Central memory CD8-positive, alpha-beta T cell (primary cell): ENCODE measurements around the gene AHNAK.

Experiments
- ATAC-seq: fragments of 150-1000 bp; cut with Tn5 transposase; replicated peaks from 2 replicates; pipeline ENCODE4 v1.10.0; 2022; ENCODE audit warnings: mild to moderate bottlenecking, moderate FRiP score, moderate number of reproducible peaks; ENCODE audit not compliant: poor library complexity, severe bottlenecking; ENCODE audit errors: extremely low read depth
- DNase-seq, 2 donors: peaks; one replicate each; pipeline ENCODE4 v3.0.0; 2021; ENCODE audit warnings: low spot score in 2 of 2
- H3K27ac Mint-ChIP-seq: one replicate; pipeline ENCODE4 v1.8.0; 2022; ENCODE audit warnings: low read depth, mild to moderate bottlenecking, moderate library complexity, mixed read lengths
- H3K27me3 Mint-ChIP-seq: one replicate; pipeline ENCODE4 v1.8.0; 2022; ENCODE audit warnings: mixed read lengths
- H3K36me3 Mint-ChIP-seq: one replicate; pipeline ENCODE4 v1.8.0; 2022; ENCODE audit warnings: mild to moderate bottlenecking, moderate library complexity, mixed read lengths; ENCODE audit not compliant: insufficient read depth
- H3K4me1 Mint-ChIP-seq: one replicate; pipeline ENCODE4 v1.8.0; 2022; ENCODE audit warnings: mixed read lengths
- H3K4me3 Mint-ChIP-seq: one replicate; pipeline ENCODE4 v1.8.0; 2022; ENCODE audit warnings: mild to moderate bottlenecking, moderate library complexity, mixed read lengths
- H3K9me3 Mint-ChIP-seq: one replicate; pipeline ENCODE4 v1.8.0; 2022; ENCODE audit warnings: mixed read lengths

Gene AHNAK

DNA sequence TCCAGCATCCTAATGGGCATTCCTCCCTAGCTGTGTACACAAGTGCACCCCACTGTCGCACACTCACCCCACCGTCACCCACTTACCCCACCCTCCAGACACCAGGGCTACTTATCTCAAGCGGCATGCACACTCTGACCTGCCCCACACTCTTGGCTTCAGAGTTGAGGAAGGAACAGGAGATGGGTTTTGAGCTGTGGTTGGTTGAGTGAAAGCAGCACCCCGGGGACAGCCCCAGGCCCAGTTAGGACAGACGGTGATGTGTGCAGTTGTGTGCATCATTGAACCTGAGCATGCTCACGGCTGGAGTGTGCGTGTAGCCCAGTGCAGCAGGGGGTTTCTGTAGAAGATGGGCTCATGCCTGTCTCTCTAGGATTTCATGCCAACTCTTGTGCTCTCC is 32.5 kb downstream of the AHNAK start:
- no peak for DNase-seq
- H3K4me1 Mint-ChIP-seq, result peaks cover 27% of the 10 kb centered on the region
- no peak for ATAC-seq
- no peaks in the 10 kb centered on the region for H3K9me3 Mint-ChIP-seq
- peaks cover 47% of the 10 kb centered on the region for H3K36me3 Mint-ChIP-seq
- no peak overlapping the region for H3K4me3 Mint-ChIP-seq
- no peaks in the 10 kb centered on the region for H3K27me3 Mint-ChIP-seq
- no peak overlapping the region for H3K27ac Mint-ChIP-seq

DNA sequence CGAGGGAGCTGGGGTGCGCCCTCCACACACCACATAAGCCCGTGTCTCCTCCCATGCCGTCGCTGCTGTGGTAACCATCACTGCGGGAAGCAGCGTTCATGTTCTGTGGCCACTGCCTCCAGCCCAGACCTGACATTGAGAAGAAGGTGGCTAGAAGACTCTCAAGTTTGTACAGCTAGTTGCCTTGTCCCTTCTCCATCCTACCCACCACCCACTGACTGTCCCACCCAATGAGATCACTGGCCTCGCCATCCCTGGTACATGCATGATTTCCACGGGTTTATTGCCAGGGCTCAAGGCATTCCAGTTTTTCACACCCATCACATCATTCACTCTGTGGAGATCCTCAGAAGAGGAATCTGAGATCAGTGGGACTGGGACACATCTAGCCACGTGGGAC is 33.0 kb downstream of the AHNAK start:
- peaks cover 41% of the 10 kb centered on the region for H3K36me3 Mint-ChIP-seq
- no peak overlapping the region for H3K4me3 Mint-ChIP-seq
- no peak overlapping the region for H3K27ac Mint-ChIP-seq
- H3K4me1 Mint-ChIP-seq, result peaks cover 27% of the 10 kb centered on the region
- H3K9me3 Mint-ChIP-seq, result no peaks in the 10 kb centered on the region
- ATAC-seq (no peak), DNase-seq (no peak)
- no peaks in the 10 kb centered on the region for H3K27me3 Mint-ChIP-seq

DNA sequence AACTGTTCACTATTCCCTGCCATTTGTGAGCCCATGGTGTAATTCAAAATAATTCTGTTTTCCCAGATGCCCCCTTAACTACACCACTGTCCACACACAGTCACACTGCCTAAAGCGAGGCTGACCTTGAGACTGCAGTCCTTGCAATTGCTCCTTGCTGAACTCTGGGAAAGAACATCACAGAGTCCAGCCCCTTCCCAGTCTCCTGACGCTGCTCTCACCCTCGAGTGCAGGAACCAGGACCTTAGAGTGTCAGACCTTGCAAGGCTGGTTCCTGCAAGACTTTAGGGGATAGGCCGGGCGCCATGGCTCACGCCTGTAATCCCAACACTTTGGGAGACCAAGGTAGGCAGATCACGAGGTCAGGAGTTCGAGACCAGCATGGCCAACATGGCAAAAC is 33.6 kb downstream of the AHNAK start:
- Mint-ChIP-seq H3K4me3 (no peak overlapping the region), H3K9me3 (no peaks in the 10 kb centered on the region), H3K27ac (peak overlapping the region; percentile 50), H3K4me1 (peaks cover 21% of the 10 kb centered on the region), H3K36me3 (peaks cover 35% of the 10 kb centered on the region), H3K27me3 (no peaks in the 10 kb centered on the region)
- DNase-seq, result no peak
- no peak for ATAC-seq

DNA sequence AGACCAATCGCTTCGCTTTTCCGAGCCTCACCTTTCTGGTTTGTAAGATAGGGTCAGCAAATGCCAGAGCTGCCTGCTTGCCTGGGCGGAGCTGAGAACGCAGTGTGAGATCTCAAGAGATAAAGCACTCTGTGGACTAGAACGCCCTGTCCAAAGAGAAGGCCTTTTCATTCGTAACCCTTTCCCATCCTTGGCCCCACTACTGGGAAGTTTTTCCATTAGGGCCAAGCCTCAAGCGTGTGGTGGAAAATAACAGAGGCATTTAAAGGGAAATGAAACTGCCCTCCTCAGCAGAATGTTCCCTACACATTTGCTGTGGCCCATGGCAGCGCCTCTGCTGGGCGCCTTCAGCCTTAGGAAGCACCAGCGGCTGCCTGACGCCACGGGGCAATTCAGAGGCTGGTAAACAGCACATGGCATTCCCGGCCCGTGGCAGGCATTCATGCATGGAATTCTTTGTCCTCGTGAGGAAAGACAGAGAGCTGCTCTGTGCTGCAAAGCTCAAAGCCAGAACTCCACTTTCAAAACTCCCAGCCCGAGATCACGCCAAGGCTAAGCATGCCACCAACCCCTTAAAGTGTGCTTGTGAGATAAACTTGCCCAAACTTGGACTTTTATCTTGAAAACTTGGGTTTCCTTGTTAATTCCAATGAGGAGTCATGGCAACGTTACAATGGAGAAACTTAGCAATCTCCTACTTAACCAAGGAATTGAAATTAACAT is 38.1 kb downstream of the AHNAK start:
- ATAC-seq (no peak), DNase-seq (no peak)
- Mint-ChIP-seq H3K4me1 (peaks cover 7% of the 10 kb centered on the region), H3K27me3 (no peaks in the 10 kb centered on the region), H3K4me3 (no peak overlapping the region), H3K36me3 (peaks cover 5% of the 10 kb centered on the region), H3K27ac (no peak overlapping the region), H3K9me3 (no peaks in the 10 kb centered on the region)

DNA sequence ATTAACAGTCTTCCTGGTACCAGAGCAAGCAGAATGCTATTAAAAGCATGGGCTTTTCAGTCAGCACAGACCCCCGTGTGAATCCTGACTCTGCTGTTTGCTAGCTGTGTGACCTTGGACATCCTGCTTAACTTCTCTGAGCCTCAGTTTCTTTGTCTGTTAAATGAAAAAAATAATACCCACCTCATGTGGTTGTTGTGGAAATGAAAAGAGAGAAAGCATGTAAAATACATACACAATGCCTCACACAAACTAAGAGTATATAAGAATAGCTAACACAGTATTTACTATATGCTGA is 39.5 kb downstream of the AHNAK start:
- H3K4me3 Mint-ChIP-seq, result no peak overlapping the region
- no peaks in the 10 kb centered on the region for H3K9me3 Mint-ChIP-seq
- no peak overlapping the region for H3K27ac Mint-ChIP-seq
- H3K36me3 Mint-ChIP-seq, result peaks cover 2% of the 10 kb centered on the region
- H3K27me3 Mint-ChIP-seq, result no peaks in the 10 kb centered on the region
- H3K4me1 Mint-ChIP-seq, result peaks cover 8% of the 10 kb centered on the region
- ATAC-seq (no peak), DNase-seq (no peak)

DNA sequence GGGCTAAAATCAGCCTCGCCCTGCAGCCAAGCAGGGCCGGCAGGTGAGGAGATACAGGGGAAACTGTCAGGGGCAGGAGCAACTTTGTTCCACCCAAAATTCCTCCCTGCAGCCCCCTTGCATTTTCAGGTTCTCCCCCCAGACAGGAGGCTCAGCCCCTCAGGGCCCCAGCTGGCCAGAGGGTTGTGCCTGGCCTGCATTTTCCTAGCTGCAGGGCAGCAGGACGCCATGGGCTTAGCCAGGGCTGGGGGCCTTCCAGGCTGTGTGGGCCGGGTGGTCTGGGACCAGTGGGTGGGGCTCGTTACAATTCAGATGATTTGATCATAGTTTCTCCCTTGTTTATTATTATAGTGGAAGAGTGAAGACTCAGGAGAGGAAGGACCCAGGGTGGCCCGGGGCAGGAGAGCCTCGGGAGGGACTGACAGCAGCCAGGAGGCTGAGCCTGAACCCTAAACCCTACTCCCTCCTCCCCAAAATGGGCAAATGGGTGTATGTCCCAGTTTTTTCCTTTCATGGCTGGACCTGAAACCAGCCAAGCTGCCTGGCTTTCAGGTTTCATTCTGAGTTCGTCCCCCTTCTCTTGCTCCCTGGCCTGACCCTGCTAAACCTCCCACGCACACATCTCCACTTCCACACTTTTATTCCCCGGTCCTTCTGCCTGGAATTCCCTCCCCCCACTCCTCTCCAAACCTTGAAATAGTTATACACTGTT is 40.0 kb downstream of the AHNAK start:
- no peaks in the 10 kb centered on the region for H3K27me3 Mint-ChIP-seq
- no peak for ATAC-seq

GRCh38 chr11:62505440-62506091 is 41.0 kb downstream of the AHNAK start:
- Mint-ChIP-seq H3K27ac (no peak overlapping the region), H3K4me3 (no peak overlapping the region), H3K4me1 (peaks cover 6% of the 10 kb centered on the region), H3K27me3 (no peaks in the 10 kb centered on the region), H3K36me3 (peaks cover 4% of the 10 kb centered on the region), H3K9me3 (no peaks in the 10 kb centered on the region)
- DNase-seq, result no peak
- ATAC-seq, result no peak

More for the DNA sequence above, 40.0 kb downstream of the AHNAK start:
- Mint-ChIP-seq H3K9me3 (no peaks in the 10 kb centered on the region), H3K36me3 (peaks cover 3% of the 10 kb centered on the region), H3K4me3 (no peak overlapping the region), H3K27ac (peak overlapping the region; percentile 67), H3K4me1 (peaks cover 6% of the 10 kb centered on the region)
- no peak for DNase-seq

- Mint-ChIP-seq H3K9me3 (no peaks in the 10 kb centered on the region), H3K27me3 (no peaks in the 10 kb centered on the region), H3K36me3 (peaks cover 4% of the 10 kb centered on the region), H3K27ac (no peak overlapping the region), H3K4me3 (no peak overlapping the region), H3K4me1 (peaks cover 6% of the 10 kb centered on the region)
- DNase-seq (no peak), ATAC-seq (no peak)
These were observed 41.6 kb downstream of the AHNAK start for GRCh38 chr11:62505059-62505439.

DNA sequence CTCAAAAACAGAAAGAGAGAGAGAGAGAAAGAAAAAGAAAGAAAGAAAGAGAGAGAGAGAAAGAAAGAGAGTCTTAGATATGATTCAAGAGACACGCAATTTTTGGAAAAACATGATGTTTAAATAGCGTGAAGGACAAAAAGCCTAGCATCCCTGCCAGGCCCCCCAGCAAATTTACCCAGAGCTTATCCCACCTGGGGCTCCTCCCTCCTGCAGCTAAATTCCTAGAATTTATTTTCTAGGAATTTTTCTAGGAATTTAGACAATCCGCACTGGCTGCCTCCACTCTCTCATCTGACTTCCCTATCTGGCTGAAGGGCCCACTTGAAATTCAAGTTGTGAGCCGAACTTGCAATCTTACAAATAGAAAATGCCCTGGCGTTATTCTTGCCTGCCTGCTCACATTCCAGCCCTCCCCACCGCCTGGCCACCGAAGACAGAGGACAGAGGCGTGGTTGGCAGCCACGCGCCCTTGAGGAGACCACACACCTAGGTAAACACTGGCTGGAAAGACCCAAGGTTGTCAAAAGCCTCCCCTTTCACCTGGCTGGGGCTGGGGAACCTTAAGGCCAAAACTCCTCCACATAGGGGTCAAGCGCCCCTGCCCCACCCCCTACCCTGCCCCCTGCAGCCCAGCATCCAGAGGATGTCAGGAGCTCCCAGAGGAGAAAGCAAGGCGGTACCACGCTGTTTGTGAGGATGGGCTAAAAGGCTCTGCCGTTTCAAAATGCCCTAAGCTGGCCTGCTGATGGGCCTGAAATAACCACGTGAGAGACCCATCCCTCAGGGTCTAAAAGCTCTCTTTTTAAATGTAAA is 42.2 kb downstream of the AHNAK start:
- Mint-ChIP-seq H3K36me3 (peaks cover 4% of the 10 kb centered on the region), H3K9me3 (no peaks in the 10 kb centered on the region), H3K4me3 (no peak overlapping the region), H3K27me3 (no peaks in the 10 kb centered on the region), H3K4me1 (peaks cover 11% of the 10 kb centered on the region), H3K27ac (no peak overlapping the region)
- DNase-seq (no peak), ATAC-seq (no peak)

- Mint-ChIP-seq H3K4me1 (peaks cover 13% of the 10 kb centered on the region), H3K27me3 (no peaks in the 10 kb centered on the region), H3K27ac (peak overlapping the region; percentile 3), H3K36me3 (peaks cover 4% of the 10 kb centered on the region), H3K4me3 (no peak overlapping the region), H3K9me3 (no peaks in the 10 kb centered on the region)
- DNase-seq (no peak), ATAC-seq (no peak)
These were observed 44.4 kb downstream of the AHNAK start for GRCh38 chr11:62502030-62502730.

GRCh38 chr11:62501432-62501891 is 45.1 kb downstream of the AHNAK start:
- Mint-ChIP-seq H3K27me3 (no peaks in the 10 kb centered on the region), H3K9me3 (no peaks in the 10 kb centered on the region)

DNA sequence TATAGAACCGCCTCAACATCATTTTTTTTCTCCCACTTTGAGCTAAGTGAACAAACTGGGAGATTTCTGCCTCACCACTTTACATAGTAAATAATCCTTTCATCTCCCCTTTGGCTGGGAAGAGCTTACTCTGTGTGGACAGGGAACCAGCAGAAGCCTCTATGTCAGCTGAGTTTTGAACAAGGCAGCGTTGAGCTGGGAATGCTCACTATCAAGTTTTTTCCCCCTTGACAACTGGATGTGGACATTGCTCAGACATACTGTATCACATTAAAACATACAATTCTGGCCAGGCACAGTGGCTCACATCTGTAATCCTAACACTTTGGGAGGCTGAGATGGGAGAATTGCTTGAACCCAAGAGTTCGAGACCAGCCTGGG is 46.0 kb downstream of the AHNAK start:
- Mint-ChIP-seq H3K27ac (no peak overlapping the region), H3K4me1 (peaks cover 13% of the 10 kb centered on the region), H3K4me3 (no peak overlapping the region), H3K27me3 (no peaks in the 10 kb centered on the region), H3K36me3 (peaks cover 4% of the 10 kb centered on the region), H3K9me3 (no peaks in the 10 kb centered on the region)
- no peak for ATAC-seq
- DNase-seq, result no peak

More at GRCh38 chr11:62501432-62501891, 45.1 kb downstream of the AHNAK start:
- no peak overlapping the region for H3K27ac Mint-ChIP-seq
- no peak overlapping the region for H3K4me3 Mint-ChIP-seq
- ATAC-seq (no peak), DNase-seq (no peak)
- H3K36me3 Mint-ChIP-seq, result peaks cover 4% of the 10 kb centered on the region
- peaks cover 13% of the 10 kb centered on the region for H3K4me1 Mint-ChIP-seq
